Small intestine (tissue), 7 donors: ENCODE data around the gene ABCF2. TPM values are rescaled to one million over a fixed set of nuclear protein-coding genes. Genes with fewer than 3 reads are reported as not detected.

Experiments used
- DNase-seq, 2 donors: peaks; one replicate each; pipeline versions ENCODE4 v3.0.0 to v3.0.0-alpha.2; 2013
- FAIRE-seq: peaks from 2 replicates; lab custom pipeline; 2012; peaks lifted over from hg19 to GRCh38; lab: Jason Lieb, UNC
- H3K27ac ChIP-seq, 3 donors: one replicate each; pipeline ENCODE4 v1.5.1; 2013; ENCODE audit warnings: low read length in 2 of 3, mild to moderate bottlenecking in 2 of 3, control low read depth in 1 of 3, inconsistent platforms in 1 of 3, low read depth in 1 of 3, moderate library complexity in 1 of 3
- H3K27me3 ChIP-seq, 3 donors: one replicate each; pipeline ENCODE4 v1.6.1; 2013; ENCODE audit warnings: low read length in 3 of 3, inconsistent platforms in 1 of 3; ENCODE audit not compliant: control insufficient read depth in 3 of 3, insufficient read depth in 3 of 3
- H3K36me3 ChIP-seq, 3 donors: one replicate each; pipeline ENCODE4 v1.6.1; 2013; ENCODE audit warnings: low read length in 3 of 3, inconsistent platforms in 1 of 3, low read depth in 1 of 3, mild to moderate bottlenecking in 1 of 3, moderate library complexity in 1 of 3; ENCODE audit not compliant: control insufficient read depth in 3 of 3, insufficient read depth in 2 of 3
- H3K4me1 ChIP-seq, 3 donors: one replicate each; pipeline ENCODE4 v1.6.1; 2013; ENCODE audit warnings: low read length in 2 of 3, inconsistent platforms in 1 of 3, low read depth in 1 of 3, mild to moderate bottlenecking in 1 of 3, moderate library complexity in 1 of 3; ENCODE audit not compliant: control insufficient read depth in 3 of 3, insufficient read depth in 2 of 3
- H3K4me3 ChIP-seq, 3 donors: one replicate each; pipeline ENCODE4 v1.5.1; 2013; ENCODE audit warnings: low read length in 3 of 3, control low read depth in 1 of 3, inconsistent platforms in 1 of 3, low read depth in 1 of 3, mild to moderate bottlenecking in 1 of 3, moderate library complexity in 1 of 3
- H3K9me3 ChIP-seq, 2 donors: one replicate each; pipeline ENCODE4 v1.6.1; 2013; ENCODE audit warnings: low read depth in 1 of 2, low read length in 1 of 2; ENCODE audit not compliant: control insufficient read depth in 2 of 2, insufficient read depth in 1 of 2
- WGBS, 3 donors: extraction: QIAGEN DNeasy Blood & Tissue Kit; methylation state at CpG; one replicate each; pipeline ENCODE4 v1.1.7; 2013; 5-methylcytosine and 5-hydroxymethylcytosine counted together
- polyA plus RNA-seq, 4 donors: library from polyadenylated mRNA; stranded (reverse) in 3 of 4; unstranded in 1 of 4; fragments of 200-250 nt in 3 of 4; fragments of 120-200 nt in 1 of 4; gene quantifications; one replicate each; pipeline versions ENCODE4 v1.2.1 to v1.2.3, GENCODE V29; 2013
- donor health status: healthy with polysubstance abuse.
- donor health status: control.
- donor health status: control.
- donor health status: Bipolar disorder and iron deficiency.
- donor health status: healthy.

ABCF2 gene
- polyA plus RNA-seq, 4 donors: 11.0 to 23.7 (median 13.5) TPM

GRCh38 chr7:151204383-151205032, 22.5 kb downstream of the ABCF2 start:
- H3K36me3 ChIP-seq: no peaks in the 10 kb centered on the region
- H3K27ac ChIP-seq: no peak overlapping the region
- FAIRE-seq (no peak), DNase-seq (no peak)
- H3K4me1 ChIP-seq: no peaks in the 10 kb centered on the region
- WGBS, 3 donors: 61 to 68% (median 65%) methylated on average over 48 of the region's 48 CpGs
- no peak overlapping the region for H3K4me3 ChIP-seq
- H3K9me3 ChIP-seq: no peaks in the 10 kb centered on the region
- H3K27me3 ChIP-seq: peaks cover 0 to 42% (median 0%) of the 10 kb centered on the region in 3 donors

GRCh38 chr7:151202836-151203235, 24.2 kb downstream of the ABCF2 start:
- Histone ChIP-seq H3K36me3 (no peaks in the 10 kb centered on the region), H3K9me3 (no peaks in the 10 kb centered on the region), H3K4me1 (no peaks in the 10 kb centered on the region), H3K27me3 (peaks cover 0 to 45% (median 0%) of the 10 kb centered on the region in 3 donors), H3K27ac (no peak overlapping the region), H3K4me3 (no peak overlapping the region)
- DNase-seq (no peak), FAIRE-seq (no peak)
- 86 to 91% (median 90%) methylated on average over 9 of the region's 9 CpGs for WGBS, 3 donors

GRCh38 chr7:151201751-151202150, 25.3 kb downstream of the ABCF2 start:
- no peaks in the 10 kb centered on the region for H3K36me3 ChIP-seq
- H3K4me1 ChIP-seq: no peaks in the 10 kb centered on the region
- H3K27ac ChIP-seq: no peak overlapping the region
- no peak overlapping the region for H3K4me3 ChIP-seq
- H3K27me3 ChIP-seq: peaks cover 0 to 47% (median 0%) of the 10 kb centered on the region in 3 donors
- DNase-seq: no peak
- WGBS, 3 donors: 71 to 80% (median 76%) methylated on average over 4 of the region's 4 CpGs
- no peaks in the 10 kb centered on the region for H3K9me3 ChIP-seq
- FAIRE-seq: no peak

GRCh38 chr7:151201344-151201743, 25.7 kb downstream of the ABCF2 start:
- H3K27ac ChIP-seq: no peak overlapping the region
- 68 to 80% (median 72%) methylated on average over 3 of the region's 3 CpGs for WGBS, 3 donors
- FAIRE-seq (no peak), DNase-seq (no peak)
- H3K9me3 ChIP-seq: no peaks in the 10 kb centered on the region
- no peaks in the 10 kb centered on the region for H3K36me3 ChIP-seq
- H3K27me3 ChIP-seq: peaks cover 0 to 51% (median 0%) of the 10 kb centered on the region in 3 donors
- no peak overlapping the region for H3K4me3 ChIP-seq
- H3K4me1 ChIP-seq: no peaks in the 10 kb centered on the region

GRCh38 chr7:151198945-151199848, 27.8 kb downstream of the ABCF2 start:
- no peaks in the 10 kb centered on the region for H3K4me1 ChIP-seq
- WGBS, 3 donors: 62 to 63% (median 63%) methylated on average over 30 of the region's 30 CpGs
- no peaks in the 10 kb centered on the region for H3K9me3 ChIP-seq
- DNase-seq (no peak), FAIRE-seq (no peak)
- H3K4me3 ChIP-seq: no peak overlapping the region
- no peaks in the 10 kb centered on the region for H3K36me3 ChIP-seq
- H3K27me3 ChIP-seq: peaks cover 0 to 45% (median 0%) of the 10 kb centered on the region in 3 donors
- no peak overlapping the region for H3K27ac ChIP-seq

GRCh38 chr7:151197932-151198331, 29.1 kb downstream of the ABCF2 start:
- Histone ChIP-seq H3K36me3 (no peaks in the 10 kb centered on the region), H3K4me3 (no peak overlapping the region), H3K9me3 (no peaks in the 10 kb centered on the region), H3K4me1 (no peaks in the 10 kb centered on the region), H3K27ac (no peak overlapping the region), H3K27me3 (peaks cover 0 to 35% (median 0%) of the 10 kb centered on the region in 3 donors)
- FAIRE-seq (no peak), DNase-seq (no peak)

GRCh38 chr7:151195616-151196450, 31.2 kb downstream of the ABCF2 start:
- peaks cover 0 to 28% (median 0%) of the 10 kb centered on the region in 3 donors for H3K27me3 ChIP-seq
- no peaks in the 10 kb centered on the region for H3K4me1 ChIP-seq
- H3K27ac ChIP-seq: no peak overlapping the region
- no peak overlapping the region for H3K4me3 ChIP-seq
- no peak for DNase-seq
- WGBS, 3 donors: 41 to 59% (median 44%) methylated on average over 19 of the region's 19 CpGs
- no peak for FAIRE-seq
- no peaks in the 10 kb centered on the region for H3K36me3 ChIP-seq
- H3K9me3 ChIP-seq: no peaks in the 10 kb centered on the region

GRCh38 chr7:151194188-151194587, 32.8 kb downstream of the ABCF2 start:
- Histone ChIP-seq H3K4me3 (no peak overlapping the region), H3K36me3 (no peaks in the 10 kb centered on the region), H3K27me3 (peaks cover 0 to 29% (median 0%) of the 10 kb centered on the region in 3 donors), H3K4me1 (no peaks in the 10 kb centered on the region), H3K9me3 (no peaks in the 10 kb centered on the region), H3K27ac (no peak overlapping the region)
- FAIRE-seq (no peak), DNase-seq (no peak)
- 51 to 65% (median 56%) methylated on average over 7 of the region's 7 CpGs for WGBS, 3 donors
